Measurements from ENCODE around the gene CCL22. TPM values are rescaled to one million over a fixed set of nuclear protein-coding genes. Genes with fewer than 3 reads are reported as not detected.

CCL22 gene
- total RNA-seq, 1 experiment from 2014 or later: not detected

- Histone ChIP-seq H3K36me3 (ENCODE audit: insufficient read depth, low read length, poor library complexity, severe bottlenecking) (no peaks in the 10 kb centered on the region), H3K4me1 (ENCODE audit: insufficient read depth, low read length, poor library complexity, severe bottlenecking) (no peaks in the 10 kb centered on the region), H3K27me3 (replicated peaks; ENCODE audit: insufficient read depth, low read depth, low read length, poor library complexity) (peaks cover 35% of the 10 kb centered on the region), H3K9me3 (ENCODE audit: low read depth, low read length, poor library complexity, severe bottlenecking) (peaks cover 4% of the 10 kb centered on the region), H3K27ac (ENCODE audit: low read depth, low read length, poor library complexity, severe bottlenecking) (no peak overlapping the region), H3K4me3 (ENCODE audit: low read depth, low read length, poor library complexity, severe bottlenecking) (no peak overlapping the region)
- DNase-seq (ENCODE audit: low spot score): no peak
- ChIA-PET CTCF (interaction anchor here (0.7 kb wide), 1 partner anchor 69 kb away, joined by 3 read pairs; no protein-coding TSS in a partner anchor), POLR2A (ENCODE audit: low non-redundant PET) (no interaction called here)
- TF ChIP-seq CTCF (conservative IDR thresholded peaks at IDR 0.05; ENCODE audit: low read depth, low read length): no peak
- TF ChIP-seq EZH2 (IDR thresholded peaks at IDR 0.05; ENCODE audit: borderline replicate concordance, low read depth, low read length, poor library complexity, severe bottlenecking): no peak
- no TSS peak for BruUV-seq (replicated peaks)
- intact Hi-C loops (cut with micrococcal nuclease; ENCODE audit: unreplicated experiment): no loop called here
Observed at GRCh38 chr16:57348327-57348726, 10.3 kb upstream of the CCL22 start.

- Histone ChIP-seq H3K27me3 (replicated peaks; ENCODE audit: insufficient read depth, low read depth, low read length, poor library complexity) (peaks cover 35% of the 10 kb centered on the region), H3K36me3 (ENCODE audit: insufficient read depth, low read length, poor library complexity, severe bottlenecking) (no peaks in the 10 kb centered on the region), H3K4me1 (ENCODE audit: insufficient read depth, low read length, poor library complexity, severe bottlenecking) (no peaks in the 10 kb centered on the region), H3K4me3 (ENCODE audit: low read depth, low read length, poor library complexity, severe bottlenecking) (no peak overlapping the region), H3K27ac (ENCODE audit: low read depth, low read length, poor library complexity, severe bottlenecking) (no peak overlapping the region), H3K9me3 (ENCODE audit: low read depth, low read length, poor library complexity, severe bottlenecking) (peaks cover 4% of the 10 kb centered on the region)
- BruUV-seq (replicated peaks): no TSS peak
- TF ChIP-seq CTCF (conservative IDR thresholded peaks at IDR 0.05; ENCODE audit: low read depth, low read length): no peak
- TF ChIP-seq EZH2 (IDR thresholded peaks at IDR 0.05; ENCODE audit: borderline replicate concordance, low read depth, low read length, poor library complexity, severe bottlenecking): no peak
- ChIA-PET POLR2A (ENCODE audit: low non-redundant PET) (no interaction called here), CTCF (no interaction called here)
- no peak for DNase-seq (ENCODE audit: low spot score)
- intact Hi-C loops (cut with micrococcal nuclease; ENCODE audit: unreplicated experiment): no loop called here
Observed at GRCh38 chr16:57349212-57350031, 9.2 kb upstream of the CCL22 start.

GRCh38 chr16:57352636-57353047 is 5.9 kb upstream of the CCL22 start:
- DNase-seq (ENCODE audit: low spot score): no peak
- Histone ChIP-seq H3K4me3 (ENCODE audit: low read depth, low read length, poor library complexity, severe bottlenecking) (no peak overlapping the region), H3K9me3 (ENCODE audit: low read depth, low read length, poor library complexity, severe bottlenecking) (no peaks in the 10 kb centered on the region), H3K4me1 (ENCODE audit: insufficient read depth, low read length, poor library complexity, severe bottlenecking) (no peaks in the 10 kb centered on the region), H3K27ac (ENCODE audit: low read depth, low read length, poor library complexity, severe bottlenecking) (no peak overlapping the region), H3K36me3 (ENCODE audit: insufficient read depth, low read length, poor library complexity, severe bottlenecking) (no peaks in the 10 kb centered on the region), H3K27me3 (replicated peaks; ENCODE audit: insufficient read depth, low read depth, low read length, poor library complexity) (peaks cover 27% of the 10 kb centered on the region)
- ChIA-PET CTCF (no interaction called here), POLR2A (ENCODE audit: low non-redundant PET) (no interaction called here)
- no TSS peak for BruUV-seq (replicated peaks)
- no peak for TF ChIP-seq CTCF (conservative IDR thresholded peaks at IDR 0.05; ENCODE audit: low read depth, low read length)
- no peak for TF ChIP-seq EZH2 (IDR thresholded peaks at IDR 0.05; ENCODE audit: borderline replicate concordance, low read depth, low read length, poor library complexity, severe bottlenecking)
- intact Hi-C loops (cut with micrococcal nuclease; ENCODE audit: unreplicated experiment): no loop called here
